K562 (cell line): Measurements from ENCODE around the gene OOSP1. TPM values are rescaled to one million over a fixed set of nuclear protein-coding genes. Genes with fewer than 3 reads are reported as not detected.

Experiments
- BRD4 ChIP-seq: fragments of 200-600 bp; sonication (generic); IDR thresholded peaks from 2 replicates; pipeline ENCODE4 v1.6.1; 2017; ENCODE audit warnings: inconsistent platforms
- DACH1 ChIP-seq: fragments of 450-650 bp; IDR thresholded peaks from 2 replicates; pipeline ENCODE4 v1.6.1; 2018; ENCODE audit not compliant: partially characterized antibody
- FOSL1 ChIP-seq: fragments of 200-800 bp; sonication (Bioruptor generic); conservative IDR thresholded peaks from 2 replicates; pipeline ENCODE4 v1.6.1; 2016; ENCODE audit warnings: missing genetic modification characterization, missing compliant biosample characterization
- GTF2A2 ChIP-seq: IDR thresholded peaks from 2 replicates; pipeline ENCODE4 v1.6.1; 2016; ENCODE audit warnings: mild to moderate bottlenecking, missing genetic modification characterization, missing compliant biosample characterization
- MBD2 ChIP-seq: sonication (generic); IDR thresholded peaks from 2 replicates; pipeline ENCODE4 v1.6.1; 2016; ENCODE audit warnings: low read depth, borderline replicate concordance
- MTA1 ChIP-seq: fragments of 450-650 bp; IDR thresholded peaks from 2 replicates; pipeline ENCODE4 v1.6.1; 2017; ENCODE audit warnings: borderline replicate concordance
- NFRKB ChIP-seq: fragments of 450-650 bp; IDR thresholded peaks from 2 replicates; pipeline ENCODE4 v1.6.1; 2016; ENCODE audit warnings: low read depth
- NR2C2 ChIP-seq, 2 experiments: fragments of 200-800 bp in 1 of 2; sonication (Bioruptor generic) in 1 of 2; sonication (generic) in 1 of 2; formaldehyde crosslinking in 1 of 2; IDR thresholded peaks; 2 replicates each; pipeline versions ENCODE4 v1.6.1 to v1.8.0; 2016 to 2022; ENCODE audit warnings: mild to moderate bottlenecking in 1 of 2, missing compliant biosample characterization in 1 of 2, missing genetic modification characterization in 1 of 2, missing genetic modification reagents in 1 of 2
- RBBP5 ChIP-seq: fragments of 200-600 bp; sonication (generic); IDR thresholded peaks from 2 replicates; pipeline ENCODE4 v1.6.1; 2012; ENCODE audit warnings: borderline replicate concordance, mild to moderate bottlenecking, low read length, control low read depth, inconsistent platforms; ENCODE audit not compliant: insufficient read depth, poor library complexity, severe bottlenecking
- RFX7 ChIP-seq: fragments of 250-450 bp; sonication (Bioruptor Pico); IDR thresholded peaks from 2 replicates; pipeline ENCODE4 v1.5.1; 2021; ENCODE audit warnings: mild to moderate bottlenecking
- SREBF1 ChIP-seq: fragments of 150-350 bp; IDR thresholded peaks from 2 replicates; pipeline ENCODE4 v1.6.1; 2014; ENCODE audit warnings: antibody characterized with exemption, low read depth, low read length, borderline replicate concordance
- SRSF9 ChIP-seq: fragments of 200-400 bp; formaldehyde crosslinking; IDR thresholded peaks from 2 replicates; pipeline ENCODE4 v1.6.1; 2017; ENCODE audit warnings: low read depth, low read length, borderline replicate concordance
- ZBTB1 ChIP-seq: sonication (generic); formaldehyde crosslinking; IDR thresholded peaks from 2 replicates; pipeline ENCODE4 v1.8.1; 2023; ENCODE audit warnings: missing genetic modification reagents, low read depth, mild to moderate bottlenecking, borderline replicate concordance
- ZBTB2 ChIP-seq: fragments of 450-650 bp; IDR thresholded peaks from 2 replicates; pipeline ENCODE4 v1.6.1; 2016; ENCODE audit warnings: antibody characterized with exemption
- ZNF655 ChIP-seq: fragments of 250-450 bp; sonication (Bioruptor Pico); IDR thresholded peaks from 2 replicates; pipeline ENCODE4 v1.5.0; 2021
- ZSCAN29 ChIP-seq: fragments of 450-650 bp; IDR thresholded peaks from 2 replicates; pipeline ENCODE4 v1.6.1; 2017
- polyA plus RNA-seq, 8 experiments: library from polyadenylated mRNA; depleted of rRNA in 4 of 8; stranded (reverse) in 5 of 8; unstranded in 3 of 8; fragments of >200 nt; fragmentation: Nextera tagmentation in 2 of 8; fragmentation: Illumina TruSeq in 1 of 8; extraction: Ambion mirVana in 2 of 8; extraction: Trizol in 1 of 8; gene quantifications; 2 replicates each; pipeline versions ENCODE4 v1.2.1 to v1.2.3, GENCODE V29; 2011 to 2014; ENCODE audit warnings: inconsistent platforms in 1 of 8, missing spikeins in 1 of 8
- total RNA-seq, 7 experiments: library from RNA; depleted of rRNA in 6 of 7; stranded (reverse); fragments of >200 nt in 6 of 7; fragmentation: Illumina TruSeq in 2 of 7; extraction: Trizol in 2 of 7; gene quantifications; 2 replicates each; pipeline versions ENCODE4 v1.2.1 to v1.2.3, GENCODE V29; 2011 to 2021; ENCODE audit warnings: low replicate concordance in 1 of 7
- TF ChIP-seq, protein P1 (sequence below), 2 experiments: fragments of 450-650 bp in 1 of 2; IDR thresholded peaks; 2 replicates each; pipeline ENCODE4 v1.6.1; 2011 to 2017; ENCODE audit warnings: low read depth in 2 of 2, antibody characterized with exemption in 1 of 2, borderline replicate concordance in 1 of 2, low read length in 1 of 2, mild to moderate bottlenecking in 1 of 2, mixed read lengths in 1 of 2; ENCODE audit not compliant: control insufficient read depth in 1 of 2
- TF ChIP-seq, protein P2 (sequence below), 2 experiments: fragments of 250-450 bp in 1 of 2; fragments of 450-650 bp in 1 of 2; sonication (Bioruptor Pico) in 1 of 2; IDR thresholded peaks; 2 replicates each; pipeline versions ENCODE4 v1.6.1 to v1.8.0; 2016 to 2021; ENCODE audit warnings: mild to moderate bottlenecking in 2 of 2, moderate library complexity in 2 of 2, missing compliant biosample characterization in 1 of 2, missing genetic modification characterization in 1 of 2

OOSP1 gene
- total and polyA plus RNA-seq, 9 of the 15 experiments (the other 6 are each of a cell fraction or from before 2014, with no cell fraction given) = 0.14 to 3.0 (median 0.61) TPM

GRCh38 chr11:59954219-59954847 lies 16.1 kb downstream of the OOSP1 start (continued):
- TF ChIP-seq, protein P1, sequence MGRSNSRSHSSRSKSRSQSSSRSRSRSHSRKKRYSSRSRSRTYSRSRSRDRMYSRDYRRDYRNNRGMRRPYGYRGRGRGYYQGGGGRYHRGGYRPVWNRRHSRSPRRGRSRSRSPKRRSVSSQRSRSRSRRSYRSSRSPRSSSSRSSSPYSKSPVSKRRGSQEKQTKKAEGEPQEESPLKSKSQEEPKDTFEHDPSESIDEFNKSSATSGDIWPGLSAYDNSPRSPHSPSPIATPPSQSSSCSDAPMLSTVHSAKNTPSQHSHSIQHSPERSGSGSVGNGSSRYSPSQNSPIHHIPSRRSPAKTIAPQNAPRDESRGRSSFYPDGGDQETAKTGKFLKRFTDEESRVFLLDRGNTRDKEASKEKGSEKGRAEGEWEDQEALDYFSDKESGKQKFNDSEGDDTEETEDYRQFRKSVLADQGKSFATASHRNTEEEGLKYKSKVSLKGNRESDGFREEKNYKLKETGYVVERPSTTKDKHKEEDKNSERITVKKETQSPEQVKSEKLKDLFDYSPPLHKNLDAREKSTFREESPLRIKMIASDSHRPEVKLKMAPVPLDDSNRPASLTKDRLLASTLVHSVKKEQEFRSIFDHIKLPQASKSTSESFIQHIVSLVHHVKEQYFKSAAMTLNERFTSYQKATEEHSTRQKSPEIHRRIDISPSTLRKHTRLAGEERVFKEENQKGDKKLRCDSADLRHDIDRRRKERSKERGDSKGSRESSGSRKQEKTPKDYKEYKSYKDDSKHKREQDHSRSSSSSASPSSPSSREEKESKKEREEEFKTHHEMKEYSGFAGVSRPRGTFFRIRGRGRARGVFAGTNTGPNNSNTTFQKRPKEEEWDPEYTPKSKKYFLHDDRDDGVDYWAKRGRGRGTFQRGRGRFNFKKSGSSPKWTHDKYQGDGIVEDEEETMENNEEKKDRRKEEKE (IDR thresholded peaks at IDR 0.05; ENCODE audit: borderline replicate concordance in 1 of 2, control insufficient read depth in 1 of 2, low read depth in 2 of 2, low read length in 1 of 2) = no peak
- TF ChIP-seq FOSL1 (tag) = 0 out of 2 replicates have a peak, but pooled peaks have one; percentile 6
- no peak for TF ChIP-seq RFX7 (CRISPR knock-in tag)
- 0 out of 2 replicates have a peak, but pooled peaks have one; percentile 31 for TF ChIP-seq MTA1
- TF ChIP-seq SREBF1 = no peak
- no peak for TF ChIP-seq ZSCAN29
- TF ChIP-seq, protein P2, sequence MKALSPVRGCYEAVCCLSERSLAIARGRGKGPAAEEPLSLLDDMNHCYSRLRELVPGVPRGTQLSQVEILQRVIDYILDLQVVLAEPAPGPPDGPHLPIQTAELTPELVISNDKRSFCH (CRISPR knock-in tag; IDR thresholded peaks at IDR 0.05) = no peak
- TF ChIP-seq, protein P2 (tag; IDR thresholded peaks at IDR 0.05) = no peak
- TF ChIP-seq SRSF9 = no peak
- no peak for TF ChIP-seq RBBP5
- TF ChIP-seq GTF2A2 (tag) = 0 out of 2 replicates have a peak, but pooled peaks have one; percentile 12
- TF ChIP-seq BRD4 = 0 out of 2 replicates have a peak, but pooled peaks have one; percentile 24
- peak; percentile 60; the same call in 1 of the 2 replicates for TF ChIP-seq ZBTB2
- TF ChIP-seq NR2C2 (CRISPR knock-in tag; IDR thresholded peaks at IDR 0.05) = no peak
- no peak for TF ChIP-seq NR2C2 (tag; IDR thresholded peaks at IDR 0.05)
- TF ChIP-seq ZNF655 (CRISPR knock-in tag) = no peak
- peak; percentile 96 for TF ChIP-seq DACH1
- TF ChIP-seq MBD2 = no peak
- TF ChIP-seq NFRKB = 0 out of 2 replicates have a peak, but pooled peaks have one; percentile 26
- TF ChIP-seq ZBTB1 (CRISPR knock-in tag) = no peak
